GF-D8 (cell line): Measurements from ENCODE around the gene SERPINB7.
"Not testable (repeated sequence)": the region's sequence is repeated elsewhere in the genome, so short reads cannot be mapped to it uniquely, and the experiment has no call there.

Experiments used
- DNase-seq: peaks from one replicate; lab custom pipeline; 2025; lab: John Stamatoyannopoulos, UW

Gene SERPINB7, protein sequence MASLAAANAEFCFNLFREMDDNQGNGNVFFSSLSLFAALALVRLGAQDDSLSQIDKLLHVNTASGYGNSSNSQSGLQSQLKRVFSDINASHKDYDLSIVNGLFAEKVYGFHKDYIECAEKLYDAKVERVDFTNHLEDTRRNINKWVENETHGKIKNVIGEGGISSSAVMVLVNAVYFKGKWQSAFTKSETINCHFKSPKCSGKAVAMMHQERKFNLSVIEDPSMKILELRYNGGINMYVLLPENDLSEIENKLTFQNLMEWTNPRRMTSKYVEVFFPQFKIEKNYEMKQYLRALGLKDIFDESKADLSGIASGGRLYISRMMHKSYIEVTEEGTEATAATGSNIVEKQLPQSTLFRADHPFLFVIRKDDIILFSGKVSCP

DNA sequence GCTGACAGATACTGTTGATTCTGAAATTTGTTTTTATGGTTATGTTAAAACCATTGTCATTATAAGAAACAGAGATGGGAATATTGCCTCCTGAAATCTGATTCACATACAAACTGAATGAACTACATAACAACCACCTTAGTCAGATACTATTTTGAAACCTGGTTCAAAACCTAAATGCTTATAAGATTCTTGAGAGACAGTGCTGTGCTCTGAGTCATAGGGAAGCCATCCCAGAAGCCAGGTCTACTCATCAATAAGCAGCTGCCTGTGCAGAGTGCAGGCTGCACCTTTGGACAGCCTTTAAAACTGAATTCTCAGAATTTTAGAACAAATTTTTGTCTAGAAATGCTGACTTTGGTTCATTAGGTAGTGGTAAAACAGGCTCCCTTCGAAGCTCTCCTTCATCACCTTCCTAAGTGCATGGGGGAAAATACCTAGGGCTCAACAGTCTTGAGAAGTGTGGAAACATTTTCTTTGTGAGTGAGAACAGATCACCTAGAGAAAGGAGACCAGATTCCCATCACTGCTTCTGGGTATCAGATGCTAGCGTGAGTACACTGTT, at the start of gene SERPINB7:
Gene SERPINB7, plus strand, starts transcription at position 253 of the 565 bp plus-strand sequence. CDS start 6,955 bp downstream, outside the sequence.
- no peak for DNase-seq

DNA sequence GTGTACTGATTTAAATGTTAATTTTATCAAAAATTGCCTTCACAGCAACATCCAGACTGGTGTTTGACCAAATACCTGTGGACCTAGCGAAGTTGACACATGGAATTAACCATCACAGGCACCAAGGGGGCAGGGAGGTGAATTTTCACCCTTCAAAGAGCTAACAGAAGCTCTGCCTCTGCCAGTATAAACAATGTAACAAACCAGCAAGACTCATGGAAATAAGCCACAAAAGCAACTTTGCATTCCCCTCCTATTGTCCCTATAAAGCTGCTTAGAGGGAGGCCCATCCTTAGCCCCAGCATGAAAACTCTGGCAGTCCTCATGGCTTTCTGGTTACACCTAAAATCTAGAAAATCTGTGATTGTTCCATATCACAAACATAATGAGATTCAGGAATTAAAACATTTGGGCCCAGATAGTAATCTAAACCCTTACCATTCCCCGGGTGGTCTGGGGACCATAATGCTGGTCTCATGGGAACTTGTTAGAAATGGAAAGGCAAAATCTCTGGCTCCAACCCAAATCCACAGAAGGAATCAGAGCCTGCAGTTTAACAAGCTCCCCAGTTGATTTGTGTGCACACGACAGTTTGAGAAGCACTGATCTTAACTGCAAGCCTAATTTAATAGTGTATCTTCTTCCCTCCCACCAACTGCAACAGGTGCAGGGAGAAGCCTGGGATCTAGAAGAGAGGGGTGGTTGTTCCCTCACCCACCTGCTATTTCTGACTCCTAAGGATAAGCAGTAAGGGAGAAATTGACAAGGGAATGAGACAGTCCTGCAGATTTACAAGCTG, 49.3 kb upstream of the SERPINB7 start:
- DNase-seq: no peak

DNA sequence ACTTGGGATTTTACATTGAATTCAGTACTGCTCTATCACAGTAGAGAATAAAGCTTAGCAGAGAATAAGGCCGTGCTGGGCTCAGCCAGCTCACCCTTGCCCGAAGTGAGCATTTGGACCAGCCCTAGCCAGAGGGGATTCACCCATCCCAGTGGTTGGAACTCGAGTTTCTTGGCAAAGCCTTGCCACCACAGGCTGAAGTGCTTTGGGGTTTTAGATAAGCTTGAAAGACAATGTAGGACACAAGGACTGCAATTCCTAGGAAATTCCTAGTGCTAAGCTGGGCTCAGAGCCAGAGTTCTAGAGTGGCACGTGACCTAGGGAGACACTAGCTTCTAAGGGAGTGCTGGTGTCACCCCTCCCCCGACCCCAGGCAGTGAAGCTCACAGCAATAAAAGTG, 44.4 kb upstream of the SERPINB7 start:
- no peak for DNase-seq

DNA sequence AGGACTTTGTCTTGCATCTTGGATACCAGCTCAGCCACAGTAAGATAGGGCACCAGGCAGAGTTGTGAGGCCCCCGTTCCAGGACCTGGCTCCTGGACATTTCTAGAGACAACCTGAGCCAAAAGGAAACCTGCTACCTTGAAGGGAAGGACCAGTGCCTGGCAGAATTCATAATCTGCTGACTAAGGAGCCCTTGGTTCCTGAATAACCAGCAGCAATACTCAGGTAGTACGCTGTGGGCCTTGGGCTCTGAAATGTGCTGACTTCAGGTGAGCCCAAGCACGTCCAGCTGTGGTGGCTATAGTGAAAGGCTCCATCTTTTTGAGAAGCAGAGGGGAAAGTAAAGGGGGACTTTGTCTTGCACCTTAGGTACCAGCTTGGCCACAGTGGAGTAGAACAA, 44.0 kb upstream of the SERPINB7 start:
- no peak for DNase-seq

DNA sequence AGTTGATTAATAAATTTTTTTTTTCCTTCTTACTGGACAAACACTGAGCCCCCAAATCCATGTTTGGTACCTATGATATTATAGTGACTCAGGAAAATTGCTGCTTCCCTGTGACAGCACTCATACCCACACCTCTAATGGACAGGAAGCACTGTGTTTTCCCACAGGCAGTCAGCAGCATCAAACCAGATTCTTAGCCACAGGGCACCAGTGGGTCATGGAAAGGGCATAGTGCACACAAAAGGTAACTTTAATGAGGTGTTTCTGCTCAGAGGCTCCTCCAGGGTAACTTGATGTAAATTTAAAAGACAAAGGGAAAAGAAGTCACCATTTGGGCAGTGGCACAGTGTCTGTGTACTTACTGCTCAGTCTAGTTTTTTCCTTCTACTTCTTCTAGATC, 38.3 kb upstream of the SERPINB7 start:
- DNase-seq: no peak

DNA sequence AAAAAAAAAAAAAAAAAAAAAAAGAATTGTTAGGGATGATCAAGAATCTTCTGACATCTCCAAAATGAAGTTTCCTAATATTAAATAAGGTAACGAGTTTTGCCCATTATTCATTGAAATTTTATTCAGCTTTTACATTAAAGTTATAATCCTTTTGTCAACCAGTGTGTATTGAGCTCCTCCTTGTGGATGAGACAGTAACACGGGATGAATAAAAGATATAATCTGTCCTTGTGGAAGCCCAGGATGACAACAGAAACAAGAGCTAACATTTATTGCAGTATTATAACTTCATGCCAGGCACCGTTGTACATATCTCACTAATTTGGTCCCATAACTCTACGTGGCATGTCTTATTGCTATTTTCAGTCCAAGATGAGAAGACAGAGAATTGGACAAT, 33.4 kb upstream of the SERPINB7 start:
- DNase-seq: no peak

DNA sequence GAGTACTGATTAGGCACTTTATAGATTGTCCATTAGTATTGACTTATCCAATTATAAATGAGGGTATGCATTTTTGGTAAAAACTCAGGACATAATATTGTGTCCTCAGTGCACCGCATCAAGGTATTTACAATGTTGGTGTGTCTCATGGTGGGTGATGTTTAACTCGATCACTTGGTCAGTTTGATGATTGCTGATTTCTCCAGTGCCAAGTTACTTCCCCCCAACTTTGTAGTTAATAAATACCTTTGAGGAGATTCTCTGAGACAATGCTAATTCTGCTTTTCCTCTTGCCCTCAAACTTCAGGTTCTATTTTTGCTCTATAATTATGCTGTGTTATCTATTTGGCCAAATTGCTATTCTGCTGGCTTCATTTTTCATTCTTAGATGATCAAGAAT, 28.2 kb upstream of the SERPINB7 start:
- no peak for DNase-seq

DNA sequence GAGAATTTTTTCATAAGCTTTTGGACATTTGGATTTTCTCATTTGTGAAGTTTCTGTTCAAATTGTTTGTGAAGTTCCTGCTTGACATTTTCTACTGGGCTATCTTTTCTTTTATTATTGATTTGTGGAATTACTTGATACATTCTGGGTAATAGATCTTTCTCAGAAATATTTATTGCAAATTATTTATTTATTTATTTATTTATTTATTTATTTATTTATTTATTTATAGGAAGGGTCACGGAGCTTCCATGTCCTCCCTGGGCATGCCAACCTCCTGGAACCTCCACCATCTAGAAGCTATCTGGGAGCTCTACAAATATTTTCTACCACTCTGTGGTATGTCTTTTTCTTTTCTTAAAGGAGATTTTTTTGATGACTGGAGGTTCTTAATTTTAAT, 25.7 kb upstream of the SERPINB7 start:
- no peak for DNase-seq

DNA sequence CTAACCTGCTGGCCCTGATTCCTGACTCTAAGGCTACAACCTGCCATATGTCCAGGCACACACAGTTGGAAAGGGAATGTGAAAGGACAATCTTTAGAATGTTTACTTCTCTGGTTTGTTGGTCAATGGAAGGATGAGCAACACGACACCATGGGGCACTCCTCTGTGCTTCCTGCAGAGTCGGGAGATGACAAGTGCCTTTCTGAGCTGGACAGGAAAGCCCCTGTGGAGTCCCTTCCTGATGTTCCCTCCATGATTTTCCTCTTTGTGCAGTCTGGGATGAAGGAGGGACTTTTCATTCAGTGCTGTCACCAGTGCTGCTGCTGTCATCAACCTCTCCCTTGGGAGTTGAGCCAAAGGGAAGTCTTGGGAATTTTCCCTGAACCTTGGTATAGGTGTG, 22.6 kb upstream of the SERPINB7 start:
- no peak for DNase-seq

DNA sequence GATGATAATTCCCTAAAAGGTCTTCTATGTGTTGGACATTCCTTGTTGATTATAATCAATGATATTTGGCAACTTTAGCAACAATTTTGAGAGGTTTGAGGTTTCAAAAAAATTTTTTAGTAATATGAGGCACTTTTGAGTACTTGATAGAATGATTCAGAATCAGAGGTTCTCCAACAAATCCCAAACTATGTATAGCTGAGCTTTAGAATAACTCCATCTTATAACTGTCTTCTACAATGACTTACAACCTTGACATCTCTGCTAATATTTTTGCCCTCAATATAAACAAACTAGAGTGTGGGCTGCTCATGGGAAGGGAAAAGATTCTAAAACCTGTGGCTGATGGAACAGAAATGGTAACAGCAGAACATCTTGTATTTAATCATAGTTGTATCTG, 21.5 kb upstream of the SERPINB7 start:
- DNase-seq: no peak

DNA sequence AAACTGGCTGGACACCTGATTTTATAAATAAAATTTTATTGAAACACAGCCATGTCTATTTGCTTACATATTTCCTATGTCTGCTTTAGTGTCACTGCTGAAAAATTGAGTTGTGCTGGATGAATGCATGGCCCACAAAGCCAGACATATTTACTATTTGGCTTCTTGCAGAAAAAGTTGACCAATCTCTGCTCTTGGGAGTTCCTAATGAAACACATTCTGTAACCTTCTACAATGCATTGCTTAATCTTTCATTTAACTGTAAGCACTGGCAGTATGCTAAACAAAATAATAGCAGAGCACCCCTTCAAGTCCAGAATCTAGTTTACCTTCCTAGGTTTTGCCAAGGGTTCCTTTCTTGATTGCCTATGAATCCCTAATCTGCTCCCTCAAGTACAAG, 17.7 kb upstream of the SERPINB7 start:
- DNase-seq: no peak

DNA sequence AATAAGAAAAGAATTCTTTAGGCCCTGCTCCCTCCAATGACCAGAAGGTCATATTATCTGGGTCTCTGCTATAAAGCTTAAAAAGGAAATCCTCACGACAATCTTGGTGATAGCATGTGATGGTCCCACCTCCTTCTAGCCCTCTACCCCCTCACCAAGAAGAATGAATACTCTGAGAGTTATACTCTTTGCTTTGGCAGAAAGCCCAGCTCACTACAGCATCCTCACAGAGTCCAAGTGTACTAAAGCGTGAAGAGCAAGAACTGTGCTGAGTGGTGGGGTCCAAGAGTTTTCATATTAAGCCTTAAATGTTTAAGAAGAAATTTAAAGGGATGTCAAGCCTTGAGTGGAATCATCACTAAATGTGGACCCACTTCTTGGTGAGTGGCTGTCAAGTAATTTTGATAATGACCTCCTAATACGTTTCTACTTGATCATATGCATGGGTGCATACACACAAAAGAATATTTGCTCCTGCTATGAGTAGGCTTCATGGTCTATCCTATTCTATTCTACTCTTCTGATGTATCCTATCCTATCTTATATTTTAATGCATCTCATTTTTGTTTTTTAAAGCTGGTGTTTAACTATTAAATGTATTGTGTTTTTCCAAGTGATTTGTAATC, 16.5 kb upstream of the SERPINB7 start:
- no peak for DNase-seq

DNA sequence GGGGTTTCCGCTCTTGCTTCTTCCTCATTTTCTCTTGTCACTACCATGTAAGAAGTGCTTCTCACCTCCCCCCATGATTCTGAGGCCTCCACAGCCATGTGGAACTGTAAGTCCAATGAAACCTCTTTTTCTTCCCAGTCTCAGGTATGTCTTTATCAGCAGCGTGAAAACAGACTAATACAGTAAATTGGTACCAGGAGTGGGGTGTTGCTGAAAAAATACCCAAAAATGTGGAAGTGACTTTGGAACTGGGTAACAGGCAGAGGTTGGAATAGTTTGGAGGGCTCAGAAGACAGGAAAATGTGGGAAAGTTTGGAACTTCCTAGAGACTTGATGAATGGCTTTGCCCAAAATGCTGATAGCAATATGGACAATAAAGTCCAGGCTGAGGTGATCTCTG, 15.4 kb upstream of the SERPINB7 start:
- DNase-seq: not testable (repeated sequence)

DNA sequence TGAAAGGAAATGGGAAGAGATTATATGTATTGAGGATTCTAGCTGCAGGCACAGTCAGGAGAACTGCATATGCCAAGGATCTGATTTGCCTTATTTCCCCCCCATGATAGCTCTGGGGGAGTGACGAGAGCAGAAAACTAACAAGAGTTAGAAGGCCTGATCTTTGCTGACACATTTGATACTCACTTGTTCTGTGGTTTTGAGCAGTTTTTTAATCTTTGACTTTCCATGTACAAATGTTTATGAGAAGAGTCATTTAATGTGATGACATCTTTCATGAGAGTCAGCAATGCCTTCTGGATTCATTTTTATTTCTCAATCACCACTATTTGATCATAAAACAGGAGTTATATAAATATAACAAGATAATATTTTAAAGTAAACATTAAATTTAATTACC, 12.7 kb upstream of the SERPINB7 start:
- no peak for DNase-seq

DNA sequence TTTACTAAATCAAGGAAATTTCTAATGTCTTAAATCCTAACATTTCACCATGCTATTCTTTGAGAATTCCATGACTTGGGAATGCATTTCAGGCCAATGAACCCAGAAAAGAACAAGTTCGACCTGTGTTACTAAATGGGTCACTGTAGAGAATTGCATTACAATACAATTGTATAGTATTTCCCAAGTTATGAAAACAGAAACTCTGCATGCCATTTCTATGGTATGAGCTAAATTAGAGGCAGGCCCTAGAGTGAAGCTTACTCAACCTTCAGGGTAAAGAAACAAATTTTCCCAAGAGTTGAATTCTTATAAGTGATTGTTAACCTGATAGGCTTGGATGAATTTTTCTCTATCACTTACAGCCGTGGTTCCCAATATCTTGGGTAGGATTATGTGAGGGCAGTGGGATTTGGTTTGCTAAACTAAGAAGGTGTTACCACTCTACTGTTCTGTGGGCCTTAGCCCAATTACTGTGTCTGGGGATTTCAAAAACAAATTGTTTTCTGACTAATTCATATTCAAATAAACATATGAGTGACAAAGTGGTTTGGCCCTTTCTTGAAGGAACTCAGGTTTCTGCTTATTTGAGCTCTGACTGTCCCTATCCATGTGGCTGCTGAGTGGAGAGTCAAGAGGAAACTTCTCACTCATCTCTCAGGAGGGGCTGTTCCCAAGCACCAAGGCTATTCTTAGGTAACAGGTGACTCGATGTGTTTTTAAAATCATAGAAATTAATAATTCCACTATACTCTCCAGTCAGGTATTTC, 11.2 kb upstream of the SERPINB7 start:
- no peak for DNase-seq

DNA sequence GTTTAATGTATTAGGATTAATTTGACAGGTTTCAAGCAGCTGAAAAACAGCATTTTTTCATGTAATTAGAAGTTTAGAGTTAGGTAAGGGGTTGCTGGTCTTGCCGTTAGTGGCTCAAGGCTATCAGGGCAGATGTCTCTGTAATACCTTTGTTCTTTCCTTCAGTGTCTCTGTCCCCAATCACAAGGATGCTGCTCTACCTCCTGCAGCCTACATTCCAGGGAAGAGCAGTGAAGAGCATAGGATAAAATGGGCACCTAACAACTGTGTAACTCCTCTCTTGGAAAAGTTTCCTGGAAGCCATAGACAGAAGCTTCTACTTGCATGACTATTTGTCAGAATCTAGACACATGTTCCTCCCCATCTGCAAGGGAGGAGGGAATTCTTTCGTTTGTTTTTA, 9.4 kb upstream of the SERPINB7 start:
- no peak for DNase-seq

DNA sequence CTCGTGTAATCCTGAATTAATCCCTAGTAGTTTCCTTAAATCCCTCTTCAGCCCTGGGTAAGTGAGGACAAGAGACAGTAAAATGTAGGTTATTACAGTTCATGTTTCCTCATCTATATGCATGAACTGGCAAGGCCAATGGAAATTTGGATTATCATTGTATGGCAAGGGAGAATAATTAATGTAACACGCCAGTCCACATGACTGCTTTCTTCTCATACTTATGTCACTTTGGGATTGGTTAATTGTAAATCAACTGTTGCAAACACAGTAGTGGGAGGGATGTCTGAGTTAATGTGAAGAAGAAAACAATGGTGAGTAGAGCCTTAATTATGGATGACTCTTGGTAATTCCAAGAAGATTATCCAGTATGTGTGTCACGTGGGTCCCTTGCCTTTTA, 1.7 kb upstream of the SERPINB7 start:
- no peak for DNase-seq

DNA sequence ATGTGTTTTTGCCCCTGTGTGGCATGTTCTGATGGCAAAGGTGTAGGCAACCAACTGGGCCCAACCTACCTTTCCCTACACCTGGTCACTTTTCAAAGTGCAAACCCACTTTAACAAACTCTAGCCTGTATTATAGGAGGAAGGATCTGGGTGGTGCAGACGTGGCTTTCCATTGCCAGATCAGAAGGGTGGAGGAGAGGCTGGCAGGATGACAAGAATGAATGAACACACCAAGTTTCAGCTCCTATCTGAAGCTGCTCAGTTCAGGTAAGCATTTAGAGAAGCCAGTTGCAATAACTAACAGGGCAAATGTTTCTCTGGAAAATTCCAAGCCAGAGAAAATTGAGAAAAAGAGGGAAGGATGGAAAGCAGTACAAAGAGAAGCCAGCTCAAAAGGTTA, 707 bp upstream of the SERPINB7 start:
- DNase-seq: no peak

DNA sequence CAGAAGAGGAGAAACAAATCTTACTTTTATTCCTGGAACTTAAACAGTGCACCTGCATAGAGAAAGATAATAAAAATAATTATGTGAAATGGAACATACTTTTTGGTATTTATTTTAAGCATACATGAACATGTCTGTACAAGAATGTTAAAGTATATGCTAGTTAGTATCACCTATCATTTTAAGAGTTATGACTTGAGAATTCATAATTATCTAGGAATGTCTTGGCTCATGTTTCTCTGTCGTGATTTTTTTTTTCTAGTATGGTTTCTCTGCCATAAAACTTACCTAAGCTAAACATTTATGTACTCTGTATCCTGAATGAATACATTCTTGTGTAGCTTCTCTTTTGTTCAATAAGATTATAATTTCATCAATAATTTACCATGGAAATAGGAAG, 4.2 kb downstream of the SERPINB7 start:
- DNase-seq: no peak

DNA sequence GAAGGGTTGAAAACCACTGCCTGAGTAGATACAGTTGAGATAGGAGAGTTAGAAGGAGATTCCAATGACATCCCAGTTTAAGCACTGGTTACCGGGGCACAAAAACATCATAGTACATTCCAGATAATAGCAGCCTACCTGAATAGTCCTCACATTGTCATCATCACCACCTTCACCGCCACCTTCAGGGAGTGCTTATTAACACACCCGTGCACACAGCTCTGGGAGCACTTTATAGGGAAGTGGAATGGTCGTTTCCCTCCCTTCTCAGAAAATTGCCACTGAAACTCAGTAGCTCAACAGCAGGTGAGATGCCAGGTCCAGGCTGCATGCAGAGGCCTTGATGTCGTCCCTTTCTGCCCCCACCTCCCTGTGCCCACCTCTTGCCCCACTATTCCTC, 8.2 kb downstream of the SERPINB7 start:
- DNase-seq: no peak

DNA sequence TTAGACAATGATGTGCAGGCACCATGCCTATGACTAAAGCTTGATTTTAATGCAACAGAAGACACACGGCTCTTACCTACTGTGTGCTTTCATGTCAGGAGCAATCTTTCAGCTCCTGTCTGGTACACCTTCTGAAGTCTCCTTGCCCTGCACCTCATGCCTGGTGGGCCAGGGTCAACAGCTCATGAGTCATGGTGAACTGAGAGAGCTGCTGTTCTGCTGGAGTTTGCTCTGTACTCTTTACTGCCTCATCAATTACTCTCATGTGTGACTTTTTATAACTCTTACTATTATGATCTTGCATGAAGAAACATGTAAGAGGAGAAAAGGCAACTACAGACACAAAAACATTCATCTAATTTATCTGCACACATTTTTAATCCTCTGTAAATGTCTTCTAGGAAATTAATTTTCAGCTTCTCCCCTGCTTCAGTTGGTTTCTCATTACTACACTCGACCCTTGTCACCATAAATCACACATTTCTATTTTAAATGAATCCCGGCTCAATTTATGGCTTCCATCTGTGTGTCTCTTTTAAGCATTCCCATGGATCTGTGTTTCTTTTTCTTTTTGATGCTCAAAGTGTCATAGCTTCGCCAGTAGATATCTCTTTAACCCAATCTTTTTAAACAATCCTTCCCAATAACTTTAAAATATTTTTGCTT, 9.7 kb downstream of the SERPINB7 start:
- DNase-seq: no peak
